Spleen (tissue), 7 donors: ENCODE measurements around the gene RAB1A.

ENCODE experiments used
- POLR2A ChIP-seq, 3 donors: fragments of 450-650 bp; IDR thresholded peaks; one replicate each; pipeline ENCODE4 v1.5.1; 2017; ENCODE audit warnings: antibody characterized with exemption in 3 of 3, mild to moderate bottlenecking in 1 of 3
- POLR2AphosphoS5 ChIP-seq, 3 donors: sonication (generic); formaldehyde crosslinking; IDR thresholded peaks; one replicate each; pipeline ENCODE4 v1.5.1; 2017; ENCODE audit warnings: antibody characterized with exemption in 3 of 3
- TF ChIP-seq, protein P1 (sequence below), 11 experiments: fragments of 200-600 bp in 7 of 11; fragments of 450-650 bp in 4 of 11; sonication (generic) in 4 of 11; IDR thresholded peaks in 8 of 11; conservative IDR thresholded peaks in 3 of 11; 1 replicate in 7 of 11; 2 replicates in 4 of 11; pipeline versions ENCODE4 v1.4.0 to v1.8.0; 2016 to 2021; ENCODE audit warnings: antibody characterized with exemption in 11 of 11, inconsistent platforms in 4 of 11, mild to moderate bottlenecking in 1 of 11
- donor health status: DM: no; HTN: no; CAD: no; lungs with moderate emphysema.
- donor health status: DM: no; HTN: no; CAD: no.
- donor health status: DM: no; HTN: no; CAD: no.

DNA sequence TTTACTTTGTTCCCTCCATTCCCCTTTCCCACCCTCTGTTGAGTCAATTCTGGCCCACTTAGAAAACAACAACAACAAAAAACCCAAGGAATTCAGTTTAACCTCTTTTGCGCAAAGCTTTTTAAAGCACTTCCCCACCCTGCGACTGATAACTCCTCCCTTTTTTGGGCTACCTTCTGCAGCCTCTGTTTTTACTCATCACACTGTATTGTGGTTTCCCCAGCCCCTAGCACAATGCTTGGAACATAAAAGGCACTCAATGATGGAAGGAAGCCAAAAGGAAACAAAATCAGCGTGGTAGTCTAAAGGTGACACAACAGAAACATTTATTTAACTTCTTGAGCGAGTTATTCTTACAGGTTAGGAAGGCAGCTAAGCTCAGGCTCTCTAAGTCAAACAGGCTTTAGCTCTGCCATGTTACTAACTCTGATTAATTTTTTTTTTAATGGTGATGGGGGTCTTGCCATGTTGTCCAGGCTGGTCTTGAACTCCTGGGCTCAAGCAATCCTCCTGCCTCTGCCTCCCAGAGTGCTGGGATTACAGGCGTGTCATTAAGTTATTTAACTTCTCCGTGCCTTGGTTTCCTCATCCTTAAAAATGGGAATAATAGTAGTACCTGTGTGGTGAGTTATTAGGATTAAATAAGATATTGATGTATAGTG is 72.4 kb downstream of the RAB1A start:
- TF ChIP-seq, protein P1, sequence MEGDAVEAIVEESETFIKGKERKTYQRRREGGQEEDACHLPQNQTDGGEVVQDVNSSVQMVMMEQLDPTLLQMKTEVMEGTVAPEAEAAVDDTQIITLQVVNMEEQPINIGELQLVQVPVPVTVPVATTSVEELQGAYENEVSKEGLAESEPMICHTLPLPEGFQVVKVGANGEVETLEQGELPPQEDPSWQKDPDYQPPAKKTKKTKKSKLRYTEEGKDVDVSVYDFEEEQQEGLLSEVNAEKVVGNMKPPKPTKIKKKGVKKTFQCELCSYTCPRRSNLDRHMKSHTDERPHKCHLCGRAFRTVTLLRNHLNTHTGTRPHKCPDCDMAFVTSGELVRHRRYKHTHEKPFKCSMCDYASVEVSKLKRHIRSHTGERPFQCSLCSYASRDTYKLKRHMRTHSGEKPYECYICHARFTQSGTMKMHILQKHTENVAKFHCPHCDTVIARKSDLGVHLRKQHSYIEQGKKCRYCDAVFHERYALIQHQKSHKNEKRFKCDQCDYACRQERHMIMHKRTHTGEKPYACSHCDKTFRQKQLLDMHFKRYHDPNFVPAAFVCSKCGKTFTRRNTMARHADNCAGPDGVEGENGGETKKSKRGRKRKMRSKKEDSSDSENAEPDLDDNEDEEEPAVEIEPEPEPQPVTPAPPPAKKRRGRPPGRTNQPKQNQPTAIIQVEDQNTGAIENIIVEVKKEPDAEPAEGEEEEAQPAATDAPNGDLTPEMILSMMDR (IDR thresholded peaks at IDR 0.05 in 8 of 11, conservative IDR thresholded peaks at IDR 0.05 in 3 of 11): no peak
- TF ChIP-seq POLR2AphosphoS5 (IDR thresholded peaks at IDR 0.05) (no peak), POLR2A (IDR thresholded peaks at IDR 0.05) (no peak)
